CD4-positive, alpha-beta T cell treated with Interleukin-4 for 1 hour (primary cell): ENCODE data around the gene HLA-DRB1.
"Not testable (repeated sequence)": the region's sequence is repeated elsewhere in the genome, so short reads cannot be mapped to it uniquely, and the experiment has no call there.

Experiments used
- DNase-seq, 2 donors: peaks; one replicate each; pipeline ENCODE4 v3.0.0-alpha.2; 2020 to 2022

The HLA-DRB1 gene

GRCh38 chr6:32609391-32609730 is 19.7 kb upstream of the HLA-DRB1 start:
- DNase-seq, result no peak

DNA sequence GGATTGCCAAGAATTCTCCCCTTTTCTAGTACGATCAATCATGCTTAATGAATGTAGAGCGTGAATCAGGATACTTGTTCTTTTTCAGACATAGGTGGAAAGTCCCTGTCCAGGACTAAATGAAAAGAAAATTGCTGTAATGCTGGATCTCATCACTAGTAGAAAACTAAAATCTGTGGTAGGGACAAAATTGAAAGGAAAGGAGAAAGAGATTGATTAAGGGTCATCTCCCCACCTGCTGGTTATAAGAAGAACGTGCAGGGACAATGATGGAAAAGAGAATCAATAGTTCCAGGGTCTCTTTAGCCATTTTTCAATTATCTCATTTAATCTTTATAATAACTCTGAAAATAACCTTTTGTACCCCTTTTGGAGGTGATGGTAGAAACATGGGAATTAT is 18.7 kb upstream of the HLA-DRB1 start:
- no peak for DNase-seq

DNA sequence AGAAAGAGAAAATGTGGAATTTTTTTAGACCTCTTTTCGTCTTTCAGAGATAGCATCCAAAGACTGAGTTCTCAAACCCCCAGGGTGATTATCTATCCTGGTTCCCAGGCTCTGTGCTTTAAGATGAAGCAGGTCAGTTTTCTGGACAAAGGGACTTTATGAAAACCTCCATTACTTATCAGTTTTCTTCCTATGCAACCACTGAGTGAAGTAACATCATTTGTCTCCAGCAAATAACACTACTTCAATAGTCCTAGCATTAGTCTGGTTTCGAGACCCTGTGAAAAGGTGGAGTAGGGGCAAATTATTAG is 18.3 kb upstream of the HLA-DRB1 start:
- DNase-seq, result no peak

DNA sequence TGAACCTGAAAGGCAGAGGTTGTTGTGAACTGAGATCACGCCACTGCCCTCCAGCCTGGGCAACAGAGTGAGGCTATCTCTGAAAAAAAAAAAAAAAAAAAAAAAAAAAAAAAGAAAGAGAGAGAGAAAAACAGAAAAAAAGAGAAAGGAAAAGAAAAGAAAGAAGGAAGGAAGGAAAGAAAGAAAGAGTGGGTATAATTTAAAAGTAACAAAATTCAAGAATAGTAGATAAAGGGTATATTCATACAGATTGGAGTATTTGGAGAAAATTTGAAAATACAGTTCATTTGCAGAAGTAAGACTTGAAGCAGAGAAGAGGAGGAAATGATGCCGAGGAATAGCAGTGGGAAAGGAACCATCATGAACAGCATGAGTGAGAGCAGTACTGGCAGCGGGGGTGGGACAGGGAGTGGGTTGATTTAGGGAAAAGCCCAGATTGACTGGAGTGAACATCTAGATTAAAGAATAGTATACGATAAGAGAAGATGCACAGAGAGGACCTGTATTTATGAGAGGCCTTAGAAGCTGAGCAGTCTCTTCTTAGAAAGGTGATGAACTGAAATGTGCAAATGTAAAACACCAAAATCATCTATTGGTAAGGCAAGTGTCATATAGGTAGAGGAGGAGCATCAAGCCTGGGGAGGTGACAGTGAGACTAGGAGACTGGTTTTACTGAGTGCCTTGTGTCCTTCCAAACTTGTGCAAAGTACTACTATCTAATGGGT is 17.8 kb upstream of the HLA-DRB1 start:
- DNase-seq, result peak in 1 of 2 donors; percentile 25

- DNase-seq, result peak in 1 of 2 donors; percentile 54
Observed at GRCh38 chr6:32604434-32604877, 14.8 kb upstream of the HLA-DRB1 start.

GRCh38 chr6:32603888-32604287 is 14.2 kb upstream of the HLA-DRB1 start:
- no peak for DNase-seq

GRCh38 chr6:32603222-32603621 is 13.6 kb upstream of the HLA-DRB1 start:
- no peak for DNase-seq

GRCh38 chr6:32602383-32602782 is 12.7 kb upstream of the HLA-DRB1 start:
- DNase-seq, result no peak

DNA sequence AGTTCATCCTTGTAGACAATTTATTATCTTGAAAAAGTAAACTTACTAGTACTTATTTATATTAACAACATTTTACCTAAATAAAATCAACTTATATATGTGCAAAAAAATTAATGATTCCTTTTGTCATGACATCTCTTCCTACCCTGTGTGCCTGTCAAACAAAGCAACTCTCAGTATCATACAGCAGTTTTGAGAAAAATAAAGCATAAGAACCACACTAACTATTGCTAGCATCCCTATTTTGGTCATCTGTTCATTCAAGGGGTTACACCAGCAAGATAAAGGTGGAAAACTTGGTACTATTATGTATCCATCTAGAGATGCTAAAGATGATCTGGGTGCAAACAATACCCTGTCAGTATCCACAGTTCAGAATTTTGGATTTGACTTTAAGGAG is 7.4 kb upstream of the HLA-DRB1 start:
- no peak for DNase-seq

GRCh38 chr6:32590713-32591112 is 1.1 kb upstream of the HLA-DRB1 start:
- DNase-seq, result not testable (repeated sequence)

- DNase-seq, result no peak
Observed at GRCh38 chr6:32588156-32588555, 1.5 kb downstream of the HLA-DRB1 start.

- no peak for DNase-seq
Observed at GRCh38 chr6:32583527-32583898, 6.1 kb downstream of the HLA-DRB1 start.

GRCh38 chr6:32581315-32582095 is 8.1 kb downstream of the HLA-DRB1 start:
- no peak for DNase-seq

GRCh38 chr6:32580593-32580992 is 9.1 kb downstream of the HLA-DRB1 start:
- DNase-seq, result no peak

- no peak for DNase-seq
Observed at GRCh38 chr6:32578962-32579361, 10.7 kb downstream of the HLA-DRB1 start.

DNA sequence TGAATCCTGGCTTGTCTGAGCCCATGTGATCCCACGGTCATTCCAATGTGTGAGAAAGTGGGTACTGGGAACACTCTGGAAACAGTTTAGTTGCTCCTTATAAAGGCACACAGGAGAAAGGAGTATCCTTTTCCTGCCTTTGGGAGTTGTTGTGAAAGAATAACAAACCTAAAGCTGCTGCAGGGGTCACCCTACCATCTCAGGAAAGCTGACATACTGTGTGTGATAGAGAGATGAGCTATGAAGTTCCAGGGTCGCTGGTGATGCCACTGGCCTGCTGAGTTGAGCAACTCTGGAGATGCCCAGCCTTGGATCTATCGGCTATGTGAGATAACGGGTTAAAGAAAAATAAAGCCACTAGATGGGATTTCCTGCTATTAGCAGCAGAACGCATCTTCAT is 12.2 kb downstream of the HLA-DRB1 start:
- not testable (repeated sequence) for DNase-seq

DNA sequence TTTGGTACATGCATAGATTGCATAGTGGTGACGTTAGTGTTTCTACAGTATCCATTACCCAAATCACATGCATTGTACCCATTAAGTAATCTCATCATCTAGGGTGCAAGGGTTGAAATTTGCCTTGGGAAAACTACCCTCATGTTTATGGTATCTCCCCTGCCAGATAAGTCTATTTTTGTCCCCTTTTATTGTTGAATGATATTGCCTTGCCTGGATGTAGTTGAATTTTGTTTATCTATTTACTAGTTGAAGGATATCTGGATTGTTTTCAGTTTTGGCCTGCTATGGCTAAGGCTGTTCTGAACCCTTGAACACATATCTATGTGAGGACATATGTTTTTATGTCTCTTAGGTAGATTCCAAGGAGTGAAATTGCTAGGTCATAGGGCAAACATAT is 13.4 kb downstream of the HLA-DRB1 start:
- no peak for DNase-seq

- no peak for DNase-seq
Observed at GRCh38 chr6:32570363-32570905, 19.2 kb downstream of the HLA-DRB1 start.

DNA sequence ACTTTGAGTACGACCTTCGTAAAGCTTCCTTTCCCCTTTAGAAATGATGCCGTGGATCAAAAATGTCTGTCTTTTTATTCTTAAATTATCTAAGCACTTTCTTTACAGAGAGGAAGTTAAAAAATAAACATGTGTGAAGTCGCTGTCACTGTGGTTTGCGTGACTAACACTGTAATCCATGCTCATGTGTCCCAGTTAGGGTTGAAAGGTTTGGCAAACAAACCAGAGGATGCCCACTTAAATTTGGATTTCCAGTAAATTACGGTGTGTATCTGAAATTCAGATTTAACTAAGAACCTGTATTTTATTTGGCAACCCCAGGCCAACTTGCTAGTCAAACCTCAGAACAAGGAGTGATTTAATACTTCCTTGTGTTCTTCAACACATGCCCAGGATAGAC is 21.1 kb downstream of the HLA-DRB1 start:
- no peak for DNase-seq

- no peak for DNase-seq
Observed at GRCh38 chr6:32566957-32567356, 22.7 kb downstream of the HLA-DRB1 start.

DNA sequence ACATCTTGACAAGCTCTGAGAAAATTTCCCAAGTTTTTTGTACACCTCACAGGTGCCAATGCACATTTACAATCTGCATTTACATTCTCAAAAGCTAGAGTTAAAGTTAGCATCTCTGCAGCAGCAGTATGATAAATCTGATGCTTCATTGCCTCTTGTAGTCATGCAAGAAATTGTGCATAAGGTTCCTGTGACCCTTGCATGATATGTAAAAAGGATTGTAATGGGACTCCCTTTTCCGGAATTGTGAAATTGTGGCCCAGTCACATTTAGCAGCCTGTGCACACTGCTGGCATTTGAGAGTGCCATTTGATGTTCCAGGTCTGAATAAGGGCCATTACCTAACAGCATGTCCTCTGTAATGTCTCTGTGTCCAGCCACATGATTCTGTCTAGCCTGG is 24.1 kb downstream of the HLA-DRB1 start:
- no peak for DNase-seq

DNA sequence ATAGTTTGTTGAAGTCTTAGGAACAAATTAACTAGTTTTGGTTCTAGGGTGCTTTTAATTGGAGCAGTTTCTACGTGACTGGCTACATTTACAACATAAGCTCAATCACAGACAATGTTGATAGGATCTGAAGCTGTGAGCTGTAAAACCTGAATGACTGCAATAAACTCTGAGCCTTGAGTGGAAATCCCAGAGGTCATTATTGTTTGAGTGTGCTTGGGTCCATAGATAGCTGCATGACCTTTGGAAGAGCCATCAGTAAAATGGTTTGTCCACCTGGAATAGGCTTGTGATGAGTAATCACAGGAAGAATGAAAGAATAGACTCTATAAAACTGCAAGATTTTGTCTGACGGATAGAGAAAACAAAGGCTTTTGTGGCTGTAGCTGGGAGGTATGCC is 26.7 kb downstream of the HLA-DRB1 start:
- no peak for DNase-seq

GRCh38 chr6:32559747-32560146 is 29.9 kb downstream of the HLA-DRB1 start:
- DNase-seq, result no peak

GRCh38 chr6:32558426-32559057 is 31.1 kb downstream of the HLA-DRB1 start:
- DNase-seq, result no peak
